DMS 273 (cell line): Measurements from ENCODE around the gene ARID1B.

Experiments used
- DNase-seq: peaks from one replicate; lab custom pipeline; 2025; ENCODE audit not compliant: unreplicated experiment; lab: John Stamatoyannopoulos, UW

The ARID1B gene

DNA sequence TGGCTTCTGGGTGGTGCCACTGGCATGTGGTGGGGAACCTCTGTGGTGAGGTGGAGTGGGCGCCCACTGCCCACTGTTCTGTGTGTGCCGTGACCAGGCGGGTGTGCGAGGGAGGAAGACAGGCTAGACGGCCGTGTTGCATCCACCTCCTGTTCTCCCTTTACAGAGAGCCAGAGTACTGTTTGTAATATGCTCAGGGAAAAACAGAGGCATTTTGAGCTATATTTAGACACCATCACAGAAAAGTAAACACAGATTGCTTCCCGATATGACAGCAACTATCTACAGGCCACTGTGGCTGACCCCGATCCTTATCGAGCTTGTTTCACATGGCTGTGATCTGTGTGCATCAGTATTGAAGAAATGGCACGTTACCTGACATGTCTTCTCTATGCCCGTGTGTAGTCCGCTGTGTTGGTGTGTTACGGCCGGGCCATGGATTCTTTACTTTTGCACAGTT, 45.6 kb downstream of the ARID1B start:
- no peak for DNase-seq

DNA sequence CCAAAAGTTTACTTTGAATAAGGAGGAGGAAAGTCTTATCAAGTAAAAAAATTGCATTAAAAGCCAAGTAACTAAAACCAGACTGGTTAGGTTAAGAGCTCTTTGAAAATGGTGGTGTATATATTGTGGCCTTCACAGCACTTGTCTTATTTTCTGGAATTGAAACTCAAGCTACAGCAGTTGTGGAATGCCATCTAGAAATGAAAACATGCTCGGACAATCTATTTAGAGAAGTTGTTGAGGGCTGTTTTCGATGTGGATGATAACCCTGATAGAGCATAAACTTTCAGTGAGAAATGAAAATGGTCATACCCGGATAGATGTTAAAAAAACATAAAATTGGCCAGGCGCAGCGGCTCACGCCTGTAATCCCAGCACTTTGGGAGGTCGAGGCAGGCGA, 47.0 kb downstream of the ARID1B start:
- DNase-seq, result no peak

DNA sequence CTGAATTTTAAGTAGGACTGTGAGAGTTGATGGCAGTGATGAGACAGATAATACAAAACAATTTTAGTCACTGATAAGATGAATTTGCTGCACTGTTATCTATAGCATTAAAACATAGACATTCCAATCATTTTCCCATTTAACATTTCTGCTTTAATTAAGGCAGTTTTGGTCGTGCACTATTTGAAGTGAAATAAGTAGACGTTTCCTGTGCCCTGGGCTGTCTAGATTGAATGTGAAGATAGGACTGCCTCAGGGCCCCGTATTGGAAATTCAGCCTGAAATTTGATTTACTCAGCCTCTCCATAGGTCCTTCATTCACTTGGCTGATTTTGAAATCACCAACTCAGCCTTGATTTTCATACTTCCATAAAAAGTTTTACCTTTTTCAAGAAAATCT, 48.3 kb downstream of the ARID1B start:
- DNase-seq, result no peak

DNA sequence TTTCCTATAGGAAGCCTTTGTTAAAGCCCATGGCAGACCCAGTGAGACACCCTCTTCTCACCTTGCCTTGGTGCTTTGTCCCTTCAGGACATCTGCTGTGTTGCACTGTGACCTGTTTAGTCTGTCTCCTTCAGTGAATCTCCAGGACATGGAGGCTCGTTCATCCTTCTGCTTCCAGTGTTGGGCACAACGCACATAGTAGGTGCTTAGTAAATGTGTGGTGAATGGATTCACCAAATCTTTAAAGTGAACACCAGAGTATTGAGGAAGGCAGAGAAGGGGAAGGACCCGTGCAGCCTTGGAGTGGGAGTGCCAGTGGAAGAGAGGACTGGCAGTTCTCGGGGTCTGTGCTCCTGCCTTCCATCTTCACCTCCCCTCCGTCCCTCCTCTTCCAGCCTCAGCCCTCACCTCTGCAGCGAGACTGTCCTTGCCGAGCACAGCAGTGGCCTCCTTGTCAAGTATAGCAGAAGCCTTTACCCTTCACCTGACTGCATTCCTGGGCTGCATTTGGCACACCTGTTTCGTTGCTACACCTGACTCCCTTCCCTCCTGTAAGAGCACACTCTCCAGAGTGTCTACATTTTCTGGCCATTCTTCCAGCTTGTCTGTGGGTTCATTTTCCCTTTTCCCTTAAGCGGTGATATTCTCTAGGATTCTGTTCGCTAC, 49.2 kb downstream of the ARID1B start:
- no peak for DNase-seq

DNA sequence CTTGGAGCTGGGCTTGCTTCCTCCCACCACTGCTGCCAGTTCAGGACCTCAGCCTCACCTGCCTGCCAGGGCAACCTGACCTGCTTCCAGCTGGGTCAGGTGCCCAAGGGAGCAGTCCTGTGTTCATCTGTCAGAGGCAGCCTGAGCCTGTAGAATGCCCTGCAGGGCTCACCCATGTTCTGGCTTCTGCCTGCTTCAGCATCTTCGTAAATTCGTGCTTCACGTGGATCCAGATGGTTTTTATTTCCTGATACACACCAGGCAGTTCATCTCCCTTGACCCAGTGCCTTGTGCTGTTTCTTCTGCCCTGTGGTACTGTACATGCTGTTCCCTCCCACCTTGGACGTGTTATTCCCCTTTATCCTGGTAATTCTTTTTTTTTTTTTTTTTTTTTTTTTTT, 50.2 kb downstream of the ARID1B start:
- DNase-seq, result no peak

DNA sequence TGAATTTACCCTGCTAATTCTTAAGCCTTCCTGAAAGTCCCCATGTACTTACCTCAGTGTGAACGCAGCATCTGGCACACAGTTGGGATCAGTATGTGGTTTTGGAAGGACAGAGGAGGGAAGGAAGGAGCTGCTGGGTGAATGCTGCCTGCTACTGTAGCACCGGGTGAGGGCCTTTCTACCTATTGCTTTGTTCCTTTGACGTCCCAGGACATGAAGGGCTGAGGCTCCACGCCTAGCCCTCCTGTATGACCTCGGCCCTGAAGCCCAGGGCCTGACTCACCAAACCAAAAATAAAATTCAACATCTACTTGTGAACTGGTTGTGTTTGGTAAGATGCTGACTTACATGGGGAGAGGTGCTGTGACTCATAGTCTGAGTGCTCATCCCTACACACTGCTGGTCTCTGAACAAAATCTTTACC, 51.1 kb downstream of the ARID1B start:
- DNase-seq, result peak; percentile 15

DNA sequence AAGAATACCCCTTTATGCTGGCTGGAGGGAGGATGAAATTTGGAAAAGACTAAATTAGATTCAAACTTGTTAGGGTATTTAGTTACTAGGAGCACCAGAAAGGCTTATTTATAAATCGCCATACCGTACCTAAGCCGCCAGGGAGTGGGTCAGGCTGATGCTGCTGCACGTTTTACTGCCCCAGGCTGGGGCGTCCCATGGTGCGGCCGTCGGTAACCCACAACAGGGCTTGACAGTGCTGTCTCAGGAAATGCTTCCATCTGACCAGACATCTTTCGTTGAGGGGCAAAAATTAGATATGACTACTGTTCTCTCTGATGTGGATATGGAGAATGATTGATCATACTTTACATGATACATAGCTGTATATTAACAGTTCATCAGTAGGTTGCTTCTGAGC, 52.9 kb downstream of the ARID1B start:
- no peak for DNase-seq

DNA sequence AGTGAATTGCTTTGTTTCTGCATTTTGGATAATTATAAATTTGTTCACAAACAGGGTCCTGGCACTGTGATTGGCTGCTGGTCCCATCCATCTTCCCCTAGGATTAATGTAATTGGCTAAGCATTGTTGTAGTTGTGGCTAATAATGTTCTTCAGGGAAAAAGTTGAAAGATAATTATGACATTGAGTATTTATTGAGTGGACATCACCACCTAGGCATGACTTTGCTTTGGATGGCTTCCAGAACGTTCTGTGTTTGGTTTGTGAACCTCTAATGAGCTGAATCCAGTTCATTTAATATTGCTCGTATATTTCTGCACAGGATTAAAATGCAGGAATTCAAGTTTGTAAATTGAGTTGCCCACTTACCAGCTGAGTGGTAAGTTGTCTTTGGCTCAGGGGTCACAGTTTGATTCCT, 55.1 kb downstream of the ARID1B start:
- peak; percentile 62 for DNase-seq

DNA sequence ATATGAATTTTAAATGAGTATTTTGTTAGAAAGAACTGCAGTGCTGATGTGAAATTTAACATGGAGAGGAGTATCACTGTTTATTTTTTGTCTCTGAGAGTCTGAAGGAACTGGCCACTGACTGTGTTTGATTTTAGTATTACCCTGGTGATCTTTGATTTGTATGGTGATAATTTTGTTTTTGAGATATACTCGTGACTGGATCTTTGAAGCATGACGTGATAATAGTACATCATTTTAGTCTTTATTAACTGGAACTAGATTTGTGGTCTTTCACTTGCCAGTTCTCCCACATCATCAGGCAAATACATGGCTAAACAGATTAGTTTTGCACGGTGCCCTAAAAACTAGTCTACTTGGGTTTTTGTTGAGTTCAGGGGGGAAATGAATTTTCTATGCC, 55.5 kb downstream of the ARID1B start:
- DNase-seq, result no peak

DNA sequence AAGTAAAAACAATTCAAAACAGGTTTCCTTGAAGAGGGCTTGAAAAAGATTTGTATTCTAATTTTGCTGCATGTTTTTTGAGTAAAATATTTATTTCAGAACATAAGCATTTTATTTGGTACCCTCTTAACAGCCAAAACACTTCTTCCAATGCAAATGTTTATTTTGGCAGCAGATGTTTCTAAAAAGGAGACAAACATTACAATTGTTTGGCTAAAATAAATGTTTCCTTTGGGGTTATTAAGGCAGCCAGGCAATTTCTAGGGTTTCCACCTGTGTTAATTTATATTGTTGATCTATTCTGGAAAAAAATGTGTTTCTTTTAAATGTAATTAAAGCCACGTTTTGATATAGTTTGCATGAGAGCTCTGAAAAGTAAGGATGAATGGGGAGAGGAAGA, 56.6 kb downstream of the ARID1B start:
- no peak for DNase-seq

DNA sequence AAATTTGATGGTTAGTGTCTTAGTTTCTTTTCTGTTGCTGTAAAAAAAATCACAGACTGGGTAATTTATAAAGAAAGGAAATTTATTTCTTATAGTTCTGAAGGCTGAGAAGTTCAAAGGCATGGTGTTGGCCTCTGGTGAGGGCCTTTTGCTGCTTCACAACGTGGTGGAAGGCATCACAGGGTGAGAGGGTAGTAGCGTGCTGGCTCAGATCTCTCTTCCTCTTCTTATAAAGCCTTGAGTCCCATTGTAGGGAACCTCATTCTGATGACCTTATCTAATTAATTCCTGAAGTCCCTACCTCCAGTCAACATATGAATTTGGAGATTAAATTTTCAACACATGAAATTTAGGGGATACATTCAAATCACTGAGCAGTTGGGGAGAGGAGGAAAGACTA, 62.0 kb downstream of the ARID1B start:
- DNase-seq, result no peak

DNA sequence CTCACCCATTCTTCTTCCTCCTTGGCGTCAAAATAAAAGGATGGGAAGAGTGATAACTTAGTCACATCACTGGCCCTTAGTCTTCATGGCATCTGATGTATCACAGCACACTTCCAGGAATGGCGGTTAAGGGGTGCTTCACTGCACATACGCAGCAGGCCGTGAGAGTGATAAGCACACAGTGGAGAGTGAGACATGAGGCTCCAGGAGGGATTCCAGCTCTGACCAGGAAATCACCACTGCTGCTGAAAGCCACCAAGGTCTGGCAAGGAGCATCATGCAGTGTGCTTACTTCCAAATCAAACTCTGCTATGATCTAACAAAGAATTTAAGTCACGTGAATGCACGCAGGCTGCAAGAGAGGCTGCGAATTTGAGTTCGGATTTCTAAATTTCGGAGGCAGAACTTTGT, 62.4 kb downstream of the ARID1B start:
- DNase-seq, result no peak

DNA sequence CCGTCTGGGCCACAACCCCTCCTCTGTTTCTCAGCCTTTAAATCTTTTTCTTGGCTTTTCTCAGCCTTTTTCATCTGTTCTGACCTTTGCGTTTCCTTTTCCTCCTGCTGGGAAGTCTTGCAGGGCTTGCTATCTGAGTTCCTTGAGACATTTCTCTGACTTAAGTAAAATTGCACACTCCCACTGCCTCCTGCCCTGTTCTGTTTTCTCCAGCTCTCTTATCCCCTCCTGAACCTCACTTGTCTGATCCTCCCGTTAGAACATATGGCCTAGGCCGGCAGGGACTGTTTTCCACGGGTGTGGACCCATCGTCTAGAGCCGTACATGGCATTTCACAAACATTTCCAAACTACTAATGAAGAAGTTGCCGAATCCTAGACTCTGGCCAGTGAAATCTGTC, 63.0 kb downstream of the ARID1B start:
- DNase-seq, result no peak

DNA sequence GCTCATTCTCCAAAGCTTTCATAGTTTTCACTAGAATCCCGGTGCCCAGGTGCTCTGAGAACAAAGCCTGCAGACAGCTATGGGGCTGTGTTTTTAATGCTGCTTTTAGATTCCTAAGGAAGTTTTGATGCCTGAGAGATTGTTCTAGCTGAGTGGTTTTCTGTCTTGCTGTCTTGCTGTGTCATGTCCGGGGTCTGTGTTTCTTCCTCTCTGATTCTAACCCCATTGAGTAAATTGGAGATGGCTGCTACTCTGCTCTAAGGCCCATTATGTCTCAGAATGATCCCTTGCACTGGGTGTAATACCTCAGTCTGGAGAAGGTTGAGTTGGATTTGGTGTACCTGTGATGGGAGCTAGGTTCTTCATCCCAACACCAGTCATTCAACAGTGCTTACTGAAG, 63.4 kb downstream of the ARID1B start:
- DNase-seq, result no peak

DNA sequence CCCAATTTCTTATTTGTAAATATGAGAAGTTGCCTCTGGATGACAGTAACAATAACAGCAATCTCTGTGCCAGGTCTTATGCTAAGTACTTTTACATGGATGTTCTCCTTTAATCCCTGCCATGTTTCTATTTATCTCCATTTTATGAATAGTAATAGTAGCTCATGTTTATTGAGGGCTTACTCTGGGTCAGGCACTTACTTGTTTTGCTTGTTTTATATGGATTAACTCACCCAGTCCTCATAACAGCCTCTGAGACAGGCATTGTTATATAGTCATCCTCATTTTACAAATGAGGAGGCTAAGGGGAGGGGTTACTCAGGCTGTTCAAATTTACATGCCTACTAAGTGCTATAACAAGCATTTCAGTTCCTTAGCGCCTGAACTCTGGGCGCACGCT, 64.3 kb downstream of the ARID1B start:
- no peak for DNase-seq

DNA sequence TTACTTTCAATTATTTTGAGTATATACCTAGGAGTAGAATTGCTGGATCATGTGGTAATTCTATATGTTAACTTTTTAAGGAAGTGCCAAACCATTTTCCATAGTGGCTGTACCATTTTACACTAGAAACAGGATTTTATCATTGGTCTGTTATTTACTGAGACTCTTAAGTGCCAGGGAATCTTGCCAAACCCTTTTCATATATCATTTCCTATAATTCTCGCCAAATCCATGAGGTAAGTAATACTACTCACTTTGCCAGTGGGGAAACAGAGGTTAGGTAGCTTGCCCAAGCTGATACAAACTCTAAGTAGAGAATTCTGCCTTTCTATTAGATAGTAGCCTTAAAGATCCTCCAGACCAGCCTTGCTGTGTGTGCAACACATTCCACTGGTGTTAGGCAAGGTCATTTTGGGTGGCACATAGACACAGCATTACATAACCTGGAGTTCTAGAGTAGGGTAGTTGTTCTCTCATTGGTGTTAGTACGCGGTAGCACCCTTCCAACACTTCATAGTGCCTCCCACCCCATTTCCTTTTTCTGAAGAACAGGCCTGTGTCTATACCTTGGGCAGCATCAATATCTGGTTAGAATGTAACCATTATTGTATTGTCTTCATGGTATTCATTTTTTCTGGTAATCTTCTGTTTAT, 65.5 kb downstream of the ARID1B start:
- no peak for DNase-seq

DNA sequence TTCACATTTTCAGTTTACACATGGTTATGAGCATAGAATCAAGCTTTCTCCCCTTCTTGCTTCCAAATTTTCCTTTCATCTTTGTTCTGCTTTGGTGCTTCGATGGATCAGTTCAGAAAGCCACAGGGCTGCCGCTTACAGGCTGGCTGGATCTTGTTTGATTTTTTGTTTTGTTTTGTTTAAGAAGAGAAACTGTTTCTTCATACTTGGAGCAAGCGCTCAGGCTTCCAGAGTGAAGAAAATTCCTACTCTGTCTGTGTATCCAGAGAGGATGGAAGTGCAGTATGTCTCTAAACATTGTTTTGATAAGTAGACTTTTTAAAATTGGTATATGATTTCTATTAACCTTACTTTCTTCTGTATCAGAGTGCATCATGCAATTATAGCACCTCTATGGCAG, 66.9 kb downstream of the ARID1B start:
- no peak for DNase-seq

DNA sequence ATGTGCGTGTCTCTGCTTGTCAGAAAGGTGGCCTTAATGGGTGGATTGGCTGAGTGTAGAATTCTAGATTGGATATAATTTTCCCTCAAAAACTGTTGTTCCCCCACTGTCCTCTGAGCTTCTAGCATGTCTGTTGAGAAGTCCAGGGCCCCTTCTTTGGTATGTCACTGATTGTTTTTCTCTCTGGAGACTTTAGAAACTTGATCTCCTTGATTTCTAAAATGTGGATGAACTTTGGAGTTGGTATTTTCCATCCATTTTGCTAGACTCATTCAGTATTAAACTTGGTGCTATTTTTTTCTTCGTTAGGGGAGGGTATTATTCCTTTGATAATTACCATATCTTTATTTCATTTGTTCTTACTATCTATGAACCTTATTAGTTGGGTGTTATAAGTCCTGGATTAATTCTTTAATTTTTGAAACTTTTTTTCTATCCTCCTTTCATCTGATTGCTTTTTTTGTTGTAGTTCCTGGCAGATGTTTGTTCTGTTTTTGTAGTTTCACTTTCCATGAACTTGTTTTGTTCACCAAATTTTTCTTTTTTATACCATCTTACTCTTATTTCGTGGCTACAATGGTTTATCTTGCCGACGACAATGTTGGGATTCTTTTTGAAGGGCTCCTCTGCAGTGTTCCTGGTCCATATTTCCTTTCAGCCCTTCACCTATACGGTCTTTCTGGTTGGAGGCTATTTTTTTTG, 68.4 kb downstream of the ARID1B start:
- DNase-seq, result no peak

DNA sequence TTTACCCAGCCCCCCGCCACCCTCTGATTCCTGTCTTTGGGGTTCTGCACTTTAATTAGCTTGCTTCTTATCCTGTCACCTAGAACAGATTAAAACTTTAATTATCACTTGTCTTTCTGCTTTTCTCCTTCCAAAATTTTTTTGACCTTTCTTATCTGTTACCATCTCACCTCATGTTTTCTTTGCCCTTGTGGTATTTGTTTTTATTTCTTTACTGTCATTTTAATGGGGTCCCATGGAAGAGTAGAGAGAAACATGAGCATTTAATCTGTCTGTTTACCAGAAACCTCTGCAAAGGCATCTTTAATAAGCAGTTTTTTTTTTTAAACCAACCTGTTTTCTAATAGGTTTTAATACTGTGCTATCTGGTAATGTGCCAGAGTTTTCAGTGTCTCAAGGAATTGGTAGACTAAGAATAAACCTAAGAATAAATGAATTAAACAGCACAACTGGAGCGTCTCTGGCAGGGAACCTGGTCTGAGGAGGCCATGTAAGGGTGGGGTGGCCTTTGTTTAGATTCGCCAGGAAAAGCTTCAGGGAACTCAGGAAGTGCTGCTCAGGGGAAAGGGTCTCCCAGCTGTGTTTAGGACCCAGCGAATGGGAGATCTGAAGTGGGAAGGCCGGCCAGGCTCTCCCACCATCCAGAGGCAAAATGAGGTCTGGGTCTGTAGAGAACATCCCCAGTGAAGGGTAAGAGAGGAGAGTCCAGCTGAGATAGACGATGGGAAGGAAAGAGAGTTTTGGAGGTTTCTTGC, 69.8 kb downstream of the ARID1B start:
- peak; percentile 14 for DNase-seq

DNA sequence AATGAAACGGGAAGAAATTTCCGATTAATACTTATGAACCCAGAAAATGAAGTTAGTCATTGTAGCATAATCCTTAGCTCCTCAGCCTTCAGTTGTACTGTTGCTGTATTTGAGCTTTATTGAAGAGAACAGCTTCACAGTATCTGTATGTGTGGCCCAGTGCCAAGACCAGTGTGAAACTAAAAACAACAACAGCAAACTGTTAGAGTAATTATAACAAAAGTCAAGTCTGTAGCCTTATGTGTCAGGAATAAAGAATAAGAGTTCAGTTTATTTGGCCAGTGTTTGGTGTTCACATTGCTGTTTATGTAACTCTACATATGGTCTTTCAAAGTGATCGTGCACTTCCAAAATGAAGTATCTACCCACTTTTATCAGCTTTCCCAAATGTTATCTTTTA, 70.9 kb downstream of the ARID1B start:
- peak; percentile 68 for DNase-seq

DNA sequence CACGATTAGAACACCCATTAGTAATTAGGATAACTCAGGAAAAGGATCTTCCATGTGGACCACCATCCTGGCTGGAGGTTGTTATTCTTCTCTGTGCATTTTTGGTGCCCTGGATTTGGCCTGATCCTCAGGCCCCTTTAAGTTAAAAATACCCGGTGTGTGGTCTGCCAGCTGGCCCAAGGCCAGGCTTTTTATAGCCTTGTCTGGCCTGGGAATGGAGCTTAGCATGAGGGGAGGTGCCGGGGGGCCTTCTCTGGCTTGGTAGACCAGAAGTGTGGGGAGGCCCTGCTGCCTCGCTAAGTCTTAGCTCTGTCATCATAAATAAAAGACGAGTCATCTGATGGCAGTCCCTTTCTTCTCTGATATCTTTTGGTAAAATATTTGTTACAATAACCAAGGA, 71.4 kb downstream of the ARID1B start:
- DNase-seq, result peak; percentile 94

DNA sequence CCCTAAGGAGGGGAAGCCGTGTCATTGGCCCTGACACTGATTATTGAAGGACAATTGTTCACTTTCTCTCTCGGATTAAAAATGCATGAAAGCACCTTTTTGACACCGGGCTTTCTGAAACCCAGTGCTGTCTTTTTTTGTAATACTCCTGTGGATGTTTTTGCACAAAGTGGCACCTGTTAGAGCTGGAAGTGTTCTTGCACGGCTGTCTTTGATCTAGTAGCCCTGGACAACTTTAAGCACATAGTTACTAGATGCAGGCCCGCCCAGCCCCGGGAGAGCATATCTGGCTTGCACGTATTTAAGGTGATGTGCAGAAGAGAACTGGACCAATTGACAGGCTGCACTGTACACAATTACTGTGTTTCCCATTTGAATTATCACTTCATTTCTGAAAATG, 72.6 kb downstream of the ARID1B start:
- DNase-seq, result no peak
